H1 (cell line): Measurements from ENCODE around the gene GSTA2. TPM values are rescaled to one million over a fixed set of nuclear protein-coding genes. Genes with fewer than 3 reads are reported as not detected.
"Not testable (repeated sequence)": the region's sequence is repeated elsewhere in the genome, so short reads cannot be mapped to it uniquely, and the experiment has no call there.

Experiments
- CTCF ChIA-PET: fragments of 300-600 bp; sonication (Branson Sonifier 250); formaldehyde crosslinking; loops from one replicate; lab custom pipeline; 2021; ENCODE audit not compliant: partially characterized antibody; lab: Charles Lee
- POLR2A ChIA-PET: fragments of 300-600 bp; sonication (Branson Sonifier 250); formaldehyde crosslinking; loops from one replicate; lab custom pipeline; 2021; ENCODE audit warnings: inconsistent platforms; ENCODE audit not compliant: partially characterized antibody; lab: Charles Lee
- DNase-seq, 2 experiments: peaks; one replicate each; pipeline versions ENCODE4 v3.0.0 to v3.0.0-alpha.2; 2010 to 2022; ENCODE audit warnings: low spot score in 2 of 2, low read depth in 1 of 2, mixed read lengths in 1 of 2
- FAIRE-seq: peaks from 2 replicates; lab custom pipeline; 2011; peaks lifted over from hg19 to GRCh38; lab: Jason Lieb, UNC
- H2AFZ ChIP-seq: 2 replicates; pipeline ENCODE4 v1.8.1; 2012; ENCODE audit warnings: low read length, inconsistent platforms
- H2AK5ac ChIP-seq: 2 replicates; pipeline ENCODE4 v1.6.1; 2013; ENCODE audit warnings: low read depth, low read length
- H2BK120ac ChIP-seq: replicated peaks from 2 replicates; pipeline ENCODE3; 2013; ENCODE audit warnings: low read depth, low read length, inconsistent platforms
- H2BK12ac ChIP-seq: 2 replicates; pipeline ENCODE4 v1.6.1; 2013; ENCODE audit warnings: low read depth, low read length
- H2BK15ac ChIP-seq: 2 replicates; pipeline ENCODE4 v1.6.1; 2013; ENCODE audit warnings: low read length
- H2BK20ac ChIP-seq: 2 replicates; pipeline ENCODE4 v1.6.1; 2013; ENCODE audit warnings: low read length
- H2BK5ac ChIP-seq: 2 replicates; pipeline ENCODE4 v1.6.1; 2013; ENCODE audit warnings: low read depth, low read length
- H3K14ac ChIP-seq: 2 replicates; pipeline ENCODE4 v1.6.1; 2013; ENCODE audit warnings: inconsistent platforms; ENCODE audit not compliant: insufficient read length
- H3K18ac ChIP-seq: 2 replicates; pipeline ENCODE4 v1.6.1; 2013; ENCODE audit warnings: low read length; ENCODE audit errors: extremely low read depth
- H3K23ac ChIP-seq: 2 replicates; pipeline ENCODE4 v1.6.1; 2013; ENCODE audit warnings: inconsistent platforms; ENCODE audit not compliant: insufficient read length
- H3K23me2 ChIP-seq: 2 replicates; pipeline ENCODE4 v1.6.1; 2013; ENCODE audit warnings: low read depth, low read length
- H3K27ac ChIP-seq: 2 replicates; pipeline ENCODE4 v1.6.1; 2011; ENCODE audit warnings: low read depth, low read length, inconsistent platforms
- H3K27me3 ChIP-seq, 4 experiments: replicated peaks in 1 of 4; 1 replicate in 1 of 4; 2 replicates in 3 of 4; pipeline versions ENCODE4 v1.6.1 to v1.8.1; 2011 to 2013; ENCODE audit warnings: low read length in 3 of 4, mild to moderate bottlenecking in 3 of 4, inconsistent platforms in 2 of 4, mixed read lengths in 2 of 4, moderate library complexity in 1 of 4; ENCODE audit not compliant: control insufficient read depth in 3 of 4, insufficient read depth in 3 of 4; ENCODE audit errors: extremely low read depth in 1 of 4
- H3K36me3 ChIP-seq, 4 experiments: 2 replicates each; pipeline versions ENCODE4 v1.6.1 to v1.8.1; 2011 to 2013; ENCODE audit warnings: mild to moderate bottlenecking in 4 of 4, low read length in 3 of 4, moderate library complexity in 2 of 4, control low read depth in 1 of 4, inconsistent platforms in 1 of 4; ENCODE audit not compliant: insufficient read depth in 4 of 4, control insufficient read depth in 2 of 4
- H3K4ac ChIP-seq: replicated peaks from 2 replicates; pipeline ENCODE3; 2013; ENCODE audit warnings: low read length, low read depth, mixed read lengths, inconsistent platforms; ENCODE audit not compliant: insufficient read length
- H3K4me1 ChIP-seq, 4 experiments: replicated peaks in 1 of 4; 1 replicate in 1 of 4; 2 replicates in 3 of 4; pipeline versions ENCODE4 v1.6.1 to v1.8.1; 2011 to 2013; ENCODE audit warnings: low read length in 3 of 4, inconsistent platforms in 2 of 4, mixed read lengths in 1 of 4; ENCODE audit not compliant: insufficient read depth in 4 of 4, control insufficient read depth in 3 of 4
- H3K4me2 ChIP-seq, 2 experiments: 2 replicates each; pipeline versions ENCODE4 v1.6.1 to v1.8.1; 2011 to 2013; ENCODE audit warnings: low read depth in 2 of 2, low read length in 2 of 2, control low read depth in 1 of 2, inconsistent platforms in 1 of 2, mild to moderate bottlenecking in 1 of 2; ENCODE audit not compliant: insufficient read depth in 1 of 2
- H3K4me3 ChIP-seq, 4 experiments: fragments of 200-600, 300-600 bp in 1 of 4; sonication (generic), shearing (Covaris generic), sonication (Bioruptor Twin) in 1 of 4; 2 replicates each; pipeline versions ENCODE4 v1.5.1 to v1.8.1; 2011 to 2016; ENCODE audit warnings: low read length in 4 of 4, low read depth in 3 of 4, control low read depth in 2 of 4, inconsistent platforms in 2 of 4, mild to moderate bottlenecking in 2 of 4, mixed read lengths in 1 of 4, moderate library complexity in 1 of 4; ENCODE audit not compliant: insufficient read depth in 2 of 4; ENCODE audit errors: extremely low read depth in 1 of 4
- H3K56ac ChIP-seq: replicated peaks from 2 replicates; pipeline ENCODE3; 2013; ENCODE audit warnings: low read depth, mild to moderate bottlenecking, mixed read lengths, low read length, inconsistent platforms; ENCODE audit not compliant: insufficient read length
- H3K79me1 ChIP-seq: 2 replicates; pipeline ENCODE4 v1.6.1; 2013; ENCODE audit warnings: low read depth, low read length, control low read depth
- H3K79me2 ChIP-seq, 2 experiments: 2 replicates each; pipeline versions ENCODE4 v1.6.1 to v1.8.1; 2012 to 2013; ENCODE audit warnings: low read length in 2 of 2, mild to moderate bottlenecking in 2 of 2, inconsistent platforms in 1 of 2; ENCODE audit not compliant: insufficient read depth in 2 of 2, control insufficient read depth in 1 of 2
- H3K9ac ChIP-seq, 4 experiments: replicated peaks in 1 of 4; 1 replicate in 1 of 4; 2 replicates in 3 of 4; pipeline versions ENCODE4 v1.6.1 to v1.8.1; 2011 to 2013; ENCODE audit warnings: low read depth in 3 of 4, low read length in 3 of 4, control low read depth in 2 of 4, mild to moderate bottlenecking in 2 of 4, moderate library complexity in 2 of 4, inconsistent platforms in 1 of 4; ENCODE audit errors: extremely low read depth in 1 of 4
- H3K9me3 ChIP-seq, 2 experiments: 2 replicates each; pipeline versions ENCODE4 v1.6.1 to v1.8.1; 2012 to 2013; ENCODE audit warnings: mild to moderate bottlenecking in 2 of 2, moderate library complexity in 2 of 2, control low read depth in 1 of 2, inconsistent platforms in 1 of 2, low read depth in 1 of 2, low read length in 1 of 2, mixed read lengths in 1 of 2; ENCODE audit not compliant: insufficient read depth in 2 of 2
- H4K20me1 ChIP-seq, 2 experiments: replicated peaks in 1 of 2; 2 replicates each; pipeline versions ENCODE3 to v1.8.1; 2011 to 2013; ENCODE audit warnings: inconsistent platforms in 2 of 2, low read length in 2 of 2, mild to moderate bottlenecking in 1 of 2; ENCODE audit not compliant: insufficient read depth in 2 of 2, control insufficient read depth in 1 of 2
- H4K5ac ChIP-seq: 2 replicates; pipeline ENCODE4 v1.6.1; 2013; ENCODE audit warnings: low read length, low read depth, mixed read lengths, inconsistent platforms; ENCODE audit not compliant: insufficient read length
- H4K8ac ChIP-seq: 2 replicates; pipeline ENCODE4 v1.8.0; 2013; ENCODE audit warnings: mild to moderate bottlenecking, moderate library complexity, low read length, inconsistent platforms; ENCODE audit not compliant: insufficient read depth; ENCODE audit errors: extremely low read depth
- H4K91ac ChIP-seq: replicated peaks from 2 replicates; pipeline ENCODE3; 2013; ENCODE audit warnings: low read length, mixed read lengths, inconsistent platforms; ENCODE audit not compliant: insufficient read length
- SRF ChIP-seq: IDR thresholded peaks from 2 replicates; pipeline ENCODE4 v1.6.1; 2011; ENCODE audit warnings: mild to moderate bottlenecking, low read depth, low read length, moderate library complexity
- WGBS, 2 experiments: shearing (Covaris generic) in 1 of 2; methylation state at CpG; one replicate each; pipeline versions ENCODE4 v1.1.6 to v1.1.7; 2013 to 2015; ENCODE audit warnings: low lambda C conversion rate in 2 of 2, mixed read lengths in 2 of 2, inconsistent platforms in 1 of 2, low coverage in 1 of 2, missing lambda C conversion rate in 1 of 2; ENCODE audit not compliant: insufficient replicate concordance in 2 of 2, insufficient coverage in 1 of 2, insufficient read length in 1 of 2; ENCODE audit errors: extremely low coverage in 1 of 2, missing lambda C conversion rate in 1 of 2; 5-methylcytosine and 5-hydroxymethylcytosine counted together
- polyA plus RNA-seq, 7 experiments: library from polyadenylated mRNA; depleted of rRNA in 3 of 7; stranded (reverse) in 5 of 7; unstranded in 2 of 7; fragments of >200 nt in 5 of 7; fragments of 200-250 nt in 2 of 7; gene quantifications; 1 replicate in 5 of 7; 2 replicates in 1 of 7; 4 replicates in 1 of 7; pipeline versions ENCODE4 v1.2.1 to v1.2.3, GENCODE V29; 2011 to 2013; ENCODE audit warnings: missing spikeins in 2 of 7, mixed read lengths in 2 of 7
- total RNA-seq: library from RNA; stranded (reverse); fragmentation: NEBNext Ultra II Directional; extraction: Animal tissue kit (Norgen Biotek cat#: 25700); gene quantifications from 2 replicates; pipeline ENCODE4 v1.2.1, GENCODE V29; 2021

GSTA2 gene
- total and polyA plus RNA-seq, 2 of the 8 experiments (the other 6 are each of a cell fraction or from before 2014, with no cell fraction given): 0.05 TPM; not detected in 1

- H3K56ac ChIP-seq, H3K23ac ChIP-seq, H4K20me1 ChIP-seq, H3K9me3 ChIP-seq, H2AFZ ChIP-seq, H3K4me3 ChIP-seq, H3K4me2 ChIP-seq, H3K18ac ChIP-seq, H3K14ac ChIP-seq, POLR2A ChIA-PET, H4K91ac ChIP-seq, H3K23me2 ChIP-seq, H3K36me3 ChIP-seq, H2BK20ac ChIP-seq, H4K5ac ChIP-seq, H3K9ac ChIP-seq, H3K79me1 ChIP-seq, H2BK15ac ChIP-seq, H2BK12ac ChIP-seq, FAIRE-seq, H3K27ac ChIP-seq, H3K4ac ChIP-seq, DNase-seq, H4K8ac ChIP-seq, H2AK5ac ChIP-seq, H2BK5ac ChIP-seq, H3K4me1 ChIP-seq, H2BK120ac ChIP-seq, H3K27me3 ChIP-seq, H3K79me2 ChIP-seq: not testable (repeated sequence)
- CTCF ChIA-PET: interaction anchor here (0.9 to 1.2 kb wide), 2 partner anchors 13 to 20 kb away, joined by 3 read pairs; no protein-coding TSS in a partner anchor
- WGBS, 2 experiments: 90% methylated on average over 6 of the region's 6 CpGs; no CpG with 5 or more reads in 1 of the 2 experiments
- 0 out of 2 replicates have a peak, but pooled peaks have one; percentile 18 for TF ChIP-seq SRF
These were observed 58.3 kb downstream of the GSTA2 start for GRCh38 chr6:52704781-52705502.
